ENCODE data around the gene AGAP1.

- TF ChIP-seq CTCF (IDR thresholded peaks at IDR 0.05) (no peak), POLR2A (IDR thresholded peaks at IDR 0.05) (no peak)
Observed at GRCh38 chr2:235515364-235515742, 21.5 kb downstream of the AGAP1 start.

Measured in thyroid gland (tissue), 4 donors.